GM19238 (cell line): ENCODE data around the gene SLC22A6.
"Not testable (repeated sequence)": the region's sequence is repeated elsewhere in the genome, so short reads cannot be mapped to it uniquely, and the experiment has no call there.

Source experiments
- DNase-seq: peaks from one replicate; pipeline ENCODE4 v3.0.0; 2011; ENCODE audit warnings: low spot score; ENCODE audit not compliant: insufficient read length

SLC22A6 gene

GRCh38 chr11:62988276-62988675 lies 3.5 kb upstream of the SLC22A6 start:
- DNase-seq: no peak

DNA sequence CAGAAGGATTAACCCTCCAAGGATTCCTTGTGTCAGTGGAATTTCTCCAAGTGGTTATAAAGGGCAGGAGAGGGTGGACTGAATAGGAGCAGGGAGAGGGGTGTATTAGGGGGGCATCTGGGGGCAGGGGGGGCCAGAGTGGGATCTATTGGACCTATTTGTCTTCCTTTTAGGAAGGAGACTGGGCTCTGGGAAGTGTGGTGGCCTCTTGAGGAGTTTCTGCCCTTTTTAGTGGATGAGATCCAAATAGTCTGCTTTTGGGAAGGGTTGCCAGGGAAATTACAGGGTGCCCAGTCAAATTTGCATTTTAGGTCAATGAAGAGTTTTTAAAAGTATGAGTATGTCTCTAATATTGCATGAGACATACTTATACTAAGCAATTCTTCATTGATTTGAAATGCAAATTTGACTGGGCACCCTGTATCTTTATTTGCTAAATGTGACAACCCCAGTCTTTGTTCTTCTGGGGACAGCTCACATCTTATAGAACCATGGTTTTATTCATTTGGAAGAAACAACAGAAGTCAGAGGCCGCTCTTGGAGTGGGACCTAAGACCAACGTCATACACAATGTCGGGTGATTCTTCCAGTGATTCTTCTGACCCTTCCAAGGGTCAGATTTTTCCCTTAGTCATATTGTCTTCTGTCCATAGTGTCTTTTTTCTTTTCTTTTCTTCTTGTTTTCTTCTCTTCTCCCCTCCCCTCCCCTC lies 429 bp upstream of the SLC22A6 start:
- DNase-seq: no peak

GRCh38 chr11:62983536-62984199 lies 1.1 kb downstream of the SLC22A6 start:
- no peak for DNase-seq

- no peak for DNase-seq
Observed at GRCh38 chr11:62981743-62982142, 3.0 kb downstream of the SLC22A6 start.

DNA sequence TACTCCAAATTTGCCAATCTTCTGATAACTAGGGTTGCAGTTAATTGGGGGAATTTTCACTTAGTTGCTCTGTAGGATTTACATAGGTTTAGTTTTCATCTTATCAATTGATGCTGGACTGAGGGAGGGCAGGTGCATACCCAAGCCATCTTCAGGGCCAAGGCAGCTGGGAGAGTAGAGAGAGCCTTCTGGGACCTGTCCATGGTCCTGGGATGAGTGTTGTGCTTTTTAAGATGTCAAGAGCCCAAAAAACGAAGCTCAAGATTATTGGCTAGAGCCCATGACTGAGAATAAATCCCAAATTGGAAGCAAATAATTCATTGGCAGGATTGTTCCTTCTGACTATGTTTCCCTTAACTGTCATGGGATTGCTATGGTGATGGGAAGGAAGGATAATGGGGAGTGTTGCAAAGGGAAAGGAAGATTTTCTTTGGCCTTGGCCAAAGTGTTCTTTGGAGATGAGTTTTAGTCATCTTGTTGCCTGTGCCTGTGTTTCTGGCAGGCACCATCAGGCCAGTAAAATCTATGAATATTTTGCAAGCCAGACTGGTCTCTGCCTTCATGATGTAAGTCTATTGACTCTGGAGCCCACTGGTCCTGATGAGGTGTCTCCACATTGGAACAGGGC lies 4.5 kb downstream of the SLC22A6 start:
- no peak for DNase-seq

DNA sequence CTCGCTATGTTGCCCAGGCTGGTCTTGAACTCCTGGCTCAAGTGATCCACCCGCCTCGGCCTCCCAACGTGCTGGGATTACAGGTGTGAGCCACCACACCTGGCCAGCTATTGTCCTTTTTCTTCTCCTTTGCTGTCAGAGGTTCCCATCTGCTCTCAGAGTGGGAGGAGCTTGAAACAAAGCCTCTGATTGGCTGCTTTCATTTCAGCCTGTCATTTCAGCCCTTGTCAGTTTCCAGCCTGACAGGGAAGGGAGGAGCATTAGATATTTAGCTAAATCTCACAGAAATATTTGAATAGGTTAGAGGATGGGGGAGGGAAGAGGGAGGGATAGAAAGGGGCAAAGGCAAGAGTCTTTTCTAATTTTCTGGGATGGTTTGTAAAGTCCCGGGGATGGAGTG lies 8.7 kb downstream of the SLC22A6 start:
- DNase-seq: no peak

GRCh38 chr11:62974848-62975522 lies 9.8 kb downstream of the SLC22A6 start:
- DNase-seq: no peak

GRCh38 chr11:62965574-62965973 lies 19.2 kb downstream of the SLC22A6 start:
- DNase-seq: no peak

DNA sequence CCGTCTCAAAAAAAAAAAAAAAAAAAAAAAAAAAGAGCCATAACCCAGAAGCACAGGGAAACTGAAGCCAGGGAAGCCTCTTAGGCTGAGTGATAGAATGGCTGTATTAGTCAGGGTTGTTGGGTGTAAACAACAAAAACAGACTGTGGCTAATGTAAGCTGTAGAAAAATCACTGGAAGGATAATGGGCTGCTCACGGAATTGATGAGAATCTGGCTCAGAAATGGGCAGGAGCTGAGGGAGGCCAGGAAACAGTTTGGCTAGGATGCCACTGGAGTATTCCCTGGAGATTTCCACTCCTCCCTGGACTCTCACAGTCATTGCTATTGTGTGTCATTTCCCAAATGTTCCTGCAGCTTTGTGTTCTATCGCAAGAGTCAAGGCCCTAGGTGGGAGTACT lies 22.4 kb downstream of the SLC22A6 start:
- DNase-seq: no peak

DNA sequence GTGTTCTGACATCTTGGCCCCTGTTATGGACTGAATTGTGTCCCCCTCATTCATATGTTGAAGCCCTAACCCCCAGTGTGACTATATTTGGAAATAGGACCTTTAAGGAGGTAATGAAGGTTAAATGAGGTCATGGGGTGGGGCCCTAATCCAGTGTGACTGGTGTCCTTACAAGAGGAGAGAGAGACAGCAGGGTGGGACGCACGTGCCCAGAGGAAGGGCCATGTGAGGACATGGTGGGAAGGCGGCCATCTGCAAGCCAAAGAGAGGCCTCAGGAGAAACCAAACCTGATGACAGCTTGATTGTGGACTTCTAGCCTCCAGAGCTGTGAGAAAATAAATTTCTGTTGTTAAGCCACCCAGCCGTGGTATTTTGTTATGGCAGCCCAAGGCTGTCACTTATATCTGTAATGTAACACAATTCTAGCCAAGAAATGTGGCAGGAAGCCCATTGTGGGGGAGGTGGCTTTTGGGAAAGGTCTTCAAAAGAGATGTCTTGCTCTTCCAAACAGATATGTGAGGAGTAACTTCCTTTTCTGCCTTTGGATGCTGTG lies 23.7 kb downstream of the SLC22A6 start:
- DNase-seq: no peak

DNA sequence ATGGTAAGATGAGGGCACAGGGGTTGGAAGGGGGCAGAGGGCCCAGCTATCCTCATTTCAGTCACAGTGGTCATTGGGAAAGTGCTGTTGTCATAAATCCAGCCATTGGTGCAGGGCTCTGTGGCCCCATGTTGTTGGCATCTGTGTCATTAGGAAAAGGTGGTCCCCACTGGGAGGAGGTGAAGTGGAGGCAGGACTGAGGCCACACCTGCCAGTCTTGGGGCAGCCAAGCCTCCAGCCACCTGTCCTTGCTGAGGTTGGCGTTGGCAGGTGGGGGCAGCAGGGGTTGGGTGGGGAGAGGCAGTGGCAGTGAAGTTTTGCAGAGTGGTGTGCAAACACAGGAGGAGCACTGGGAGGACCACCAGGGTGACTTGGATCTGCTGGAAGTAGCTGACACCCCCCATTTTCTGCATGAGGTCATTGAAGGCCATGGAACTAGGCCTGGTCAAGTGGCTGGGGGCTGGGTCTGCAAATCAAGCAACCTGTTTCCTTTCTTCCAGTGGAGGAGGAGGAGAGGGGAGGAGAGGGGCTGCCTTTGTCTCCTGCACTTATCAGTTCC lies 25.3 kb downstream of the SLC22A6 start:
- DNase-seq: no peak

- no peak for DNase-seq
Observed at GRCh38 chr11:62958547-62959421, 26.0 kb downstream of the SLC22A6 start.

- no peak for DNase-seq
Observed at GRCh38 chr11:62957147-62957546, 27.6 kb downstream of the SLC22A6 start.

GRCh38 chr11:62954478-62954877 lies 30.3 kb downstream of the SLC22A6 start:
- DNase-seq: no peak

- DNase-seq: no peak
Observed at GRCh38 chr11:62953811-62954210, 31.0 kb downstream of the SLC22A6 start.

GRCh38 chr11:62948765-62949320 lies 35.9 kb downstream of the SLC22A6 start:
- DNase-seq: no peak

DNA sequence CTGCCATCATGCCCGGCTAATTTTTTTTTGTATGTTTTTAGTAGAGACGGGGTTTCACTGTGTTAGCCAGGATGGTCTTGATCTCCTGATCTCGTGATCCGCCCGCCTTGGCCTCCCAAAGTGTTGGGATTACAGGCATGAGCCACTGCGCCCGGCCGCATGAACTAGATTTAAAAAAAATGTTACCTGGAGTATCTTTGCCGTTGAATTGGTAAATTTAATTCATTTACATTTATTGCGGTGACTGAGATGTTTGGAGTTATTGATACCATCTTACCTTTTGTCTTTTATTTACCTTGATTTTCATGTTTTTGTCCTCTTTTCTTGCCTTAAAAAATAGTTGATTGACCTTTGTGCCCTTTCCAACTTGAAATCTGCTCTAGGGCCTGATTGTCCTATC lies 39.2 kb downstream of the SLC22A6 start:
- DNase-seq: not testable (repeated sequence)

- not testable (repeated sequence) for DNase-seq
Observed at GRCh38 chr11:62937528-62937927, 47.2 kb downstream of the SLC22A6 start.

DNA sequence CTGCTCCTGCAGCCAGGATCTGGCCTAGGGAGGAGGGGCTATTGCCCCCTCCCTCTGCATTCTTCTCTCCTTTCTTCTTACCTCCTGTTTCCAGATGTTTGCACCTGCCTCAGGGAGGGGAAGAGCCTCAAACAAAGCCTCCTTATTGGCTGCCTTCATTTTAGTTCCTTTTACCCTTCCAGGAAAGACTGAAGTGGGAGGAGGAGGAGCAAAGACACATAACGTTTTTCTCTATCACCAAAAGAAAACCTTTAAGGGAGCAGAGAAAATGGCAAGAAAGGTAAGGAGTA lies 50.3 kb downstream of the SLC22A6 start:
- DNase-seq: no peak

- DNase-seq: no peak
Observed at GRCh38 chr11:62933750-62934495, 50.8 kb downstream of the SLC22A6 start.
